Keratinocyte (primary cell): ENCODE data around the gene FGF21.

Source experiments
- EZH2 ChIP-seq: IDR thresholded peaks from one replicate; pipeline ENCODE4 v1.6.1; 2012; ENCODE audit warnings: inconsistent platforms, mild to moderate bottlenecking, low read length, moderate library complexity
- TF ChIP-seq, protein P1 (sequence below), 3 experiments: IDR thresholded peaks in 1 of 3; conservative IDR thresholded peaks in 1 of 3; optimal IDR thresholded peaks in 1 of 3; 2 replicates in 2 of 3; 3 replicates in 1 of 3; pipeline versions ENCODE3 to v1.5.1; 2011; ENCODE audit warnings: low read length in 3 of 3, mild to moderate bottlenecking in 3 of 3, moderate library complexity in 2 of 3, control low read depth in 1 of 3, inconsistent platforms in 1 of 3; ENCODE audit not compliant: insufficient read depth in 2 of 3; ENCODE audit errors: extremely low read depth in 1 of 3

DNA sequence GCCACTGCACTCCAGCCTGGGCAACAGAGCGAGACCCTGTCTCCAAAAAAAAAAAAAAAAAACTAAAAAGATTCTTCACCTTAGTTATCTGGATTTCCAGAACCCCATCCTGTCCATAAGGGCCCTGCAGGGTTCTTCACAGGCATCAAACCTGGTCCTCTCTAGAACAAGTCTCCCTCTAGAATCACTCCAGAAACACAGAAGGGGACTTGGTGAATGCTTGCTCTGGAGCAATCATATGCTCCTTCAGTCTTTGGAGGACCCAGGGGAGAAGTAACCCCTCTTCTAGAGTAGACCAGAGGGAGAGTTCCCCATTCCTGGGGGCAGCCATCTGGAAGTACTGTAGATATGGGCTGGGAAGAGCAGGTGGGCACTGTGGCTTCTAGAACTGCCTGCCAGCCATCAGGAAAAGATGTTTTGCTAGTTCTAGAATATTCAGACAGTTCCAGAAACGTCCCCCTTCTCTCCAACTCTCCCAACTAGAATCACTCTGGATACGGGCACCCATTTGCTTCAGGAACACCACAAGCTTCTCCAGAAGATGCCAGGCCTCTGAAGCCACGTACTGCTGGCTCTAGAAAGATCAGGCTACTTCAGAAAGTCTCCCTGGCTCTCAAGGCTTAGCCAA lies 5.6 kb upstream of the FGF21 start:
- TF ChIP-seq, protein P1, sequence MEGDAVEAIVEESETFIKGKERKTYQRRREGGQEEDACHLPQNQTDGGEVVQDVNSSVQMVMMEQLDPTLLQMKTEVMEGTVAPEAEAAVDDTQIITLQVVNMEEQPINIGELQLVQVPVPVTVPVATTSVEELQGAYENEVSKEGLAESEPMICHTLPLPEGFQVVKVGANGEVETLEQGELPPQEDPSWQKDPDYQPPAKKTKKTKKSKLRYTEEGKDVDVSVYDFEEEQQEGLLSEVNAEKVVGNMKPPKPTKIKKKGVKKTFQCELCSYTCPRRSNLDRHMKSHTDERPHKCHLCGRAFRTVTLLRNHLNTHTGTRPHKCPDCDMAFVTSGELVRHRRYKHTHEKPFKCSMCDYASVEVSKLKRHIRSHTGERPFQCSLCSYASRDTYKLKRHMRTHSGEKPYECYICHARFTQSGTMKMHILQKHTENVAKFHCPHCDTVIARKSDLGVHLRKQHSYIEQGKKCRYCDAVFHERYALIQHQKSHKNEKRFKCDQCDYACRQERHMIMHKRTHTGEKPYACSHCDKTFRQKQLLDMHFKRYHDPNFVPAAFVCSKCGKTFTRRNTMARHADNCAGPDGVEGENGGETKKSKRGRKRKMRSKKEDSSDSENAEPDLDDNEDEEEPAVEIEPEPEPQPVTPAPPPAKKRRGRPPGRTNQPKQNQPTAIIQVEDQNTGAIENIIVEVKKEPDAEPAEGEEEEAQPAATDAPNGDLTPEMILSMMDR (optimal IDR thresholded peaks at IDR 0.05 in 1 of 3, IDR thresholded peaks at IDR 0.05 in 1 of 3, conservative IDR thresholded peaks at IDR 0.05 in 1 of 3; ENCODE audit: extremely low read depth in 1 of 3, insufficient read depth in 2 of 3, low read length in 3 of 3): no peak
- no peak for TF ChIP-seq EZH2
